Hepatocyte (in vitro differentiated cells): Measurements from ENCODE around the gene CCM2L.

Experiments used
- CTCF ChIP-seq: fragments of 200-600 bp; sonication (generic); IDR thresholded peaks from 2 replicates; pipeline ENCODE4 v1.5.1; 2016; ENCODE audit warnings: antibody characterized with exemption, mild to moderate bottlenecking; ENCODE audit not compliant: poor library complexity
- EZH2 ChIP-seq: fragments of 200-600 bp; sonication (generic); IDR thresholded peaks from 2 replicates; pipeline ENCODE4 v1.6.1; 2016; ENCODE audit warnings: antibody characterized with exemption, mild to moderate bottlenecking, borderline replicate concordance

DNA sequence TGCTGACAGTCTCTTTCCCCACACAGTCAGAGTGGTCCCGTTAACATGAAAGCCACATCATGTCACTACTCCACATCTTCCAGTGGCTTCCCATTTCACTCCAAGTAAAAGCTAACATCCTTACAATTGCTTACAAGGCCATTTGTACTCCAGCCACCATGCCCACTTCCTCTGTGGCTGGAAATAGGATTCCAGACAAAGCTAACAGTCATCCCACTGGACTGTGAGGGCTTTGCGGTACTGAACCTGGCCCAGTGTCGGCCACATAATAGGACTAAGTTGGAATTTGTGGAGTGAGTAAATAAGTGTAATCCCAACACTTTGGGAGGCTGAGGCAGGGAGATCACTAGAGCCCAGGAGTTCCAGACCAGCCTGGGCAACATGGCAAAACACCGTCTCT is 10.9 kb downstream of the CCM2L start:
- no peak for TF ChIP-seq CTCF
- TF ChIP-seq EZH2, result no peak
